ENCODE results near the gene THBS3. TPM values are rescaled to one million over a fixed set of nuclear protein-coding genes. Genes with fewer than 3 reads are reported as not detected.

Gene THBS3
- total and polyA plus RNA-seq, 2 of the 13 experiments (the other 11 are each of a cell fraction or from before 2014, with no cell fraction given): 0.86 to 3.6 TPM

DNA sequence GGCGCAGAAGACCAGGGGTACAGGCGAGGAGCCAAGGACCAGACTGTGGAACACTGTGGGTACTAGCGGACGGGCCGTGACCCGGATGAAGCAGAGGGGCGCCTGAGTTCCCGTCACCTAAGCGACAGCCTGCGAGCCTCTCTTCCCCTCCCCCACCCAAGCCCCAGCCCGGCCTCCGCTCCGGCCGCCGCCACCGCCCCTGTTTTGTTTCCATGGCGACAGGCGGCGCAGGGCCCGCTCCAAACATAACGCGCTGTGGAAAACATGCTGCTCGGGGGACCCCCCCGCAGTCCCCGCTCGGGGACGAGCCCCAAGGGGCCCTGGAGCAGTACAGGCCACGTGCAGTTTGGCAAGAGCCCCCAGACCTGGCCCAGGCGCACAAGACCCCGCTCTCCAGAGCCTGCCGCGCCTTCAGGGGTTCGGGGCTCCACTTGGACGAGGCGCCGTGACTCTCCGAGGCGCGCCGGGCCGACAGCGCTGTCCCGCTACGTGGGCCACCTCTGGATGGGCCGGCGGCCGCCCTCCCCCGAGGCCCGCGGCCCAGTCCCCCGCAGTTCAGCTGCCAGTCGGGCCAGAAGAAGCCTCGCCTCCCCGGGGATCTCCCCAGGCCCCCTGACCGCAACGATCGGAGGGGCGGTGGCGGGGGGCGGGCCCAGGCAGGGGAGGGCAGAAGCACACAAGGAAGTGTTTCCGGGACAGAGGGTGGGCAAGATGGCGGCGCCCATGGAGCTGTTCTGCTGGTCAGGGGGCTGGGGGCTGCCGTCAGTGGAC lies 1.0 kb upstream of the THBS3 start, which contains the start of gene MTX1 (continued):
- TF ChIP-seq, protein P1, sequence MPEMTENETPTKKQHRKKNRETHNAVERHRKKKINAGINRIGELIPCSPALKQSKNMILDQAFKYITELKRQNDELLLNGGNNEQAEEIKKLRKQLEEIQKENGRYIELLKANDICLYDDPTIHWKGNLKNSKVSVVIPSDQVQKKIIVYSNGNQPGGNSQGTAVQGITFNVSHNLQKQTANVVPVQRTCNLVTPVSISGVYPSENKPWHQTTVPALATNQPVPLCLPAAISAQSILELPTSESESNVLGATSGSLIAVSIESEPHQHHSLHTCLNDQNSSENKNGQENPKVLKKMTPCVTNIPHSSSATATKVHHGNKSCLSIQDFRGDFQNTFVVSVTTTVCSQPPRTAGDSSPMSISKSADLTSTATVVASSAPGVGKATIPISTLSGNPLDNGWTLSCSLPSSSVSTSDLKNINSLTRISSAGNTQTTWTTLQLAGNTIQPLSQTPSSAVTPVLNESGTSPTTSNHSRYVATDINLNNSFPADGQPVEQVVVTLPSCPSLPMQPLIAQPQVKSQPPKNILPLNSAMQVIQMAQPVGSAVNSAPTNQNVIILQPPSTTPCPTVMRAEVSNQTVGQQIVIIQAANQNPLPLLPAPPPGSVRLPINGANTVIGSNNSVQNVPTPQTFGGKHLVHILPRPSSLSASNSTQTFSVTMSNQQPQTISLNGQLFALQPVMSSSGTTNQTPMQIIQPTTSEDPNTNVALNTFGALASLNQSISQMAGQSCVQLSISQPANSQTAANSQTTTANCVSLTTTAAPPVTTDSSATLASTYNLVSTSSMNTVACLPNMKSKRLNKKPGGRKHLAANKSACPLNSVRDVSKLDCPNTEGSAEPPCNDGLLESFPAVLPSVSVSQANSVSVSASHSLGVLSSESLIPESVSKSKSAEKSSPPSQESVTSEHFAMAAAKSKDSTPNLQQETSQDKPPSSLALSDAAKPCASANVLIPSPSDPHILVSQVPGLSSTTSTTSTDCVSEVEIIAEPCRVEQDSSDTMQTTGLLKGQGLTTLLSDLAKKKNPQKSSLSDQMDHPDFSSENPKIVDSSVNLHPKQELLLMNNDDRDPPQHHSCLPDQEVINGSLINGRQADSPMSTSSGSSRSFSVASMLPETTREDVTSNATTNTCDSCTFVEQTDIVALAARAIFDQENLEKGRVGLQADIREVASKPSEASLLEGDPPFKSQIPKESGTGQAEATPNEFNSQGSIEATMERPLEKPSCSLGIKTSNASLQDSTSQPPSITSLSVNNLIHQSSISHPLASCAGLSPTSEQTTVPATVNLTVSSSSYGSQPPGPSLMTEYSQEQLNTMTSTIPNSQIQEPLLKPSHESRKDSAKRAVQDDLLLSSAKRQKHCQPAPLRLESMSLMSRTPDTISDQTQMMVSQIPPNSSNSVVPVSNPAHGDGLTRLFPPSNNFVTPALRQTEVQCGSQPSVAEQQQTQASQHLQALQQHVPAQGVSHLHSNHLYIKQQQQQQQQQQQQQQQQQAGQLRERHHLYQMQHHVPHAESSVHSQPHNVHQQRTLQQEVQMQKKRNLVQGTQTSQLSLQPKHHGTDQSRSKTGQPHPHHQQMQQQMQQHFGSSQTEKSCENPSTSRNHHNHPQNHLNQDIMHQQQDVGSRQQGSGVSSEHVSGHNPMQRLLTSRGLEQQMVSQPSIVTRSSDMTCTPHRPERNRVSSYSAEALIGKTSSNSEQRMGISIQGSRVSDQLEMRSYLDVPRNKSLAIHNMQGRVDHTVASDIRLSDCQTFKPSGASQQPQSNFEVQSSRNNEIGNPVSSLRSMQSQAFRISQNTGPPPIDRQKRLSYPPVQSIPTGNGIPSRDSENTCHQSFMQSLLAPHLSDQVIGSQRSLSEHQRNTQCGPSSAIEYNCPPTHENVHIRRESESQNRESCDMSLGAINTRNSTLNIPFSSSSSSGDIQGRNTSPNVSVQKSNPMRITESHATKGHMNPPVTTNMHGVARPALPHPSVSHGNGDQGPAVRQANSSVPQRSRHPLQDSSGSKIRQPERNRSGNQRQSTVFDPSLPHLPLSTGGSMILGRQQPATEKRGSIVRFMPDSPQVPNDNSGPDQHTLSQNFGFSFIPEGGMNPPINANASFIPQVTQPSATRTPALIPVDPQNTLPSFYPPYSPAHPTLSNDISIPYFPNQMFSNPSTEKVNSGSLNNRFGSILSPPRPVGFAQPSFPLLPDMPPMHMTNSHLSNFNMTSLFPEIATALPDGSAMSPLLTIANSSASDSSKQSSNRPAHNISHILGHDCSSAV (CRISPR knock-in tag; IDR thresholded peaks at IDR 0.05; ENCODE audit: borderline replicate concordance): no peak
- no peak for TF ChIP-seq GTF2F1 (IDR thresholded peaks at IDR 0.05; ENCODE audit: low read length)
- TF ChIP-seq, protein P2, sequence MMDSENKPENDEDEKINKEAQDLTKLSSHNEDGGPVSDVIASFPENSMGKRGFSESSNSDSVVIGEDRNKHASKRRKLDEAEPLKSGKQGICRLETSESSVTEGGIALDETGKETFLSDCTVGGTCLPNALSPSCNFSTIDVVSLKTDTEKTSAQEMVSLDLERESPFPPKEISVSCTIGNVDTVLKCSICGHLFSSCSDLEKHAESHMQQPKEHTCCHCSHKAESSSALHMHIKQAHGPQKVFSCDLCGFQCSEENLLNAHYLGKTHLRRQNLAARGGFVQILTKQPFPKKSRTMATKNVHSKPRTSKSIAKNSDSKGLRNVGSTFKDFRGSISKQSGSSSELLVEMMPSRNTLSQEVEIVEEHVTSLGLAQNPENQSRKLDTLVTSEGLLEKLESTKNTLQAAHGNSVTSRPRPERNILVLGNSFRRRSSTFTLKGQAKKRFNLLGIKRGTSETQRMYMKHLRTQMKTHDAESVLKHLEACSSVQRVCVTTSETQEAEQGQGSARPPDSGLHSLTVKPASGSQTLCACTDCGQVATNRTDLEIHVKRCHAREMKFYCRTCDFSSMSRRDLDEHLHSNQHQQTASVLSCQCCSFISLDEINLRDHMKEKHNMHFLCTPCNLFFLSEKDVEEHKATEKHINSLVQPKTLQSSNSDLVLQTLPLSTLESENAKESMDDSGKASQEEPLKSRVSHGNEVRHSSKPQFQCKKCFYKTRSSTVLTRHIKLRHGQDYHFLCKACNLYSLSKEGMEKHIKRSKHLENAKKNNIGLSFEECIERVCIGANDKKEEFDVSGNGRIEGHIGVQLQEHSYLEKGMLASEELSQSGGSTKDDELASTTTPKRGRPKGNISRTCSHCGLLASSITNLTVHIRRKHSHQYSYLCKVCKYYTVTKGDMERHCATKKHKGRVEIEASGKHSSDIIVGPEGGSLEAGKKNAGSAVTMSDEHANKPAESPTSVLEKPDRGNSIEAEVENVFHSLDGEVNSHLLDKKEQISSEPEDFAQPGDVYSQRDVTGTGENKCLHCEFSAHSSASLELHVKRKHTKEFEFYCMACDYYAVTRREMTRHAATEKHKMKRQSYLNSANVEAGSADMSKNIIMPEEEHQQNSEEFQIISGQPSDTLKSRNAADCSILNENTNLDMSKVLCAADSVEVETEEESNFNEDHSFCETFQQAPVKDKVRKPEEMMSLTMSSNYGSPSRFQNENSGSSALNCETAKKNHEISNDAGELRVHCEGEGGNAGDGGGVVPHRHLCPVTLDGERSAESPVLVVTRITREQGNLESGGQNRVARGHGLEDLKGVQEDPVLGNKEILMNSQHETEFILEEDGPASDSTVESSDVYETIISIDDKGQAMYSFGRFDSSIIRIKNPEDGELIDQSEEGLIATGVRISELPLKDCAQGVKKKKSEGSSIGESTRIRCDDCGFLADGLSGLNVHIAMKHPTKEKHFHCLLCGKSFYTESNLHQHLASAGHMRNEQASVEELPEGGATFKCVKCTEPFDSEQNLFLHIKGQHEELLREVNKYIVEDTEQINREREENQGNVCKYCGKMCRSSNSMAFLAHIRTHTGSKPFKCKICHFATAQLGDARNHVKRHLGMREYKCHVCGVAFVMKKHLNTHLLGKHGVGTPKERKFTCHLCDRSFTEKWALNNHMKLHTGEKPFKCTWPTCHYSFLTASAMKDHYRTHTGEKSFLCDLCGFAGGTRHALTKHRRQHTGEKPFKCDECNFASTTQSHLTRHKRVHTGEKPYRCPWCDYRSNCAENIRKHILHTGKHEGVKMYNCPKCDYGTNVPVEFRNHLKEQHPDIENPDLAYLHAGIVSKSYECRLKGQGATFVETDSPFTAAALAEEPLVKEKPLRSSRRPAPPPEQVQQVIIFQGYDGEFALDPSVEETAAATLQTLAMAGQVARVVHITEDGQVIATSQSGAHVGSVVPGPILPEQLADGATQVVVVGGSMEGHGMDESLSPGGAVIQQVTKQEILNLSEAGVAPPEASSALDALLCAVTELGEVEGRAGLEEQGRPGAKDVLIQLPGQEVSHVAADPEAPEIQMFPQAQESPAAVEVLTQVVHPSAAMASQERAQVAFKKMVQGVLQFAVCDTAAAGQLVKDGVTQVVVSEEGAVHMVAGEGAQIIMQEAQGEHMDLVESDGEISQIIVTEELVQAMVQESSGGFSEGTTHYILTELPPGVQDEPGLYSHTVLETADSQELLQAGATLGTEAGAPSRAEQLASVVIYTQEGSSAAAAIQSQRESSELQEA (CRISPR knock-in tag; IDR thresholded peaks at IDR 0.05; ENCODE audit: not compliant biosample characterization): peak; percentile 47
- TF ChIP-seq, protein P3, sequence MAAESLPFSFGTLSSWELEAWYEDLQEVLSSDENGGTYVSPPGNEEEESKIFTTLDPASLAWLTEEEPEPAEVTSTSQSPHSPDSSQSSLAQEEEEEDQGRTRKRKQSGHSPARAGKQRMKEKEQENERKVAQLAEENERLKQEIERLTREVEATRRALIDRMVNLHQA (CRISPR knock-in tag; IDR thresholded peaks at IDR 0.05): no peak
- TF ChIP-seq, protein P4, sequence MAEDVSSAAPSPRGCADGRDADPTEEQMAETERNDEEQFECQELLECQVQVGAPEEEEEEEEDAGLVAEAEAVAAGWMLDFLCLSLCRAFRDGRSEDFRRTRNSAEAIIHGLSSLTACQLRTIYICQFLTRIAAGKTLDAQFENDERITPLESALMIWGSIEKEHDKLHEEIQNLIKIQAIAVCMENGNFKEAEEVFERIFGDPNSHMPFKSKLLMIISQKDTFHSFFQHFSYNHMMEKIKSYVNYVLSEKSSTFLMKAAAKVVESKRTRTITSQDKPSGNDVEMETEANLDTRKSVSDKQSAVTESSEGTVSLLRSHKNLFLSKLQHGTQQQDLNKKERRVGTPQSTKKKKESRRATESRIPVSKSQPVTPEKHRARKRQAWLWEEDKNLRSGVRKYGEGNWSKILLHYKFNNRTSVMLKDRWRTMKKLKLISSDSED (CRISPR knock-in tag; IDR thresholded peaks at IDR 0.05): no peak
- TF ChIP-seq, protein P5, sequence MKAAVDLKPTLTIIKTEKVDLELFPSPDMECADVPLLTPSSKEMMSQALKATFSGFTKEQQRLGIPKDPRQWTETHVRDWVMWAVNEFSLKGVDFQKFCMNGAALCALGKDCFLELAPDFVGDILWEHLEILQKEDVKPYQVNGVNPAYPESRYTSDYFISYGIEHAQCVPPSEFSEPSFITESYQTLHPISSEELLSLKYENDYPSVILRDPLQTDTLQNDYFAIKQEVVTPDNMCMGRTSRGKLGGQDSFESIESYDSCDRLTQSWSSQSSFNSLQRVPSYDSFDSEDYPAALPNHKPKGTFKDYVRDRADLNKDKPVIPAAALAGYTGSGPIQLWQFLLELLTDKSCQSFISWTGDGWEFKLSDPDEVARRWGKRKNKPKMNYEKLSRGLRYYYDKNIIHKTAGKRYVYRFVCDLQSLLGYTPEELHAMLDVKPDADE (CRISPR knock-in tag; IDR thresholded peaks at IDR 0.05): no peak
- no peak for TF ChIP-seq ZSCAN12 (CRISPR knock-in tag; IDR thresholded peaks at IDR 0.05)
